Measurements from ENCODE around the gene DICER1. TPM values are rescaled to one million over a fixed set of nuclear protein-coding genes. Genes with fewer than 3 reads are reported as not detected.

The DICER1 gene
- total and polyA plus RNA-seq, 12 donors = 4.9 to 38.8 (median 27.2) TPM

- ATAC-seq (no peak), DNase-seq (no peak)
- WGBS, 2 donors = 36 to 44% methylated on average over 5 of the region's 5 CpGs
- peaks cover 10 to 69% (median 41%) of the 10 kb centered on the region in 9 donors for H3K4me1 ChIP-seq
- intact Hi-C loops (cut with DNase I) = loop anchor here in 3 of 10 donors (5.0 to 10.0 kb wide), 6 partner anchors 32 to 245 kb away; partner anchors contain the start of genes CLMN (in 1 of the 3) and DICER1 (in 1 of the 3)
- peaks cover 0 to 12% (median 0%) of the 10 kb centered on the region in 11 donors for H3K9me3 ChIP-seq
- peaks cover 0 to 20% (median 3%) of the 10 kb centered on the region in 7 donors for H3K27me3 ChIP-seq
- TF ChIP-seq CTCF (IDR thresholded peaks at IDR 0.05) = no peak
- peak overlapping the region in 6 of 10 donors; percentile 5 to 78 (median 44) for H3K27ac ChIP-seq
- no peak overlapping the region for H3K4me3 ChIP-seq
- H3K36me3 ChIP-seq = peaks cover 0 to 12% (median 0%) of the 10 kb centered on the region in 9 donors
Observed at GRCh38 chr14:95189367-95190132, 32.2 kb upstream of the DICER1 start.

GRCh38 chr14:95188380-95188779, 31.1 kb upstream of the DICER1 start:
- no peak for TF ChIP-seq CTCF (IDR thresholded peaks at IDR 0.05)
- H3K27ac ChIP-seq = peak overlapping the region in 1 of 10 donors; percentile 7
- intact Hi-C loops (cut with DNase I) = loop anchor here in 2 of 10 donors (10.0 kb wide), 3 partner anchors 126 to 246 kb away; partner anchors contain the start of gene CLMN (in 1 of the 2)
- 96 to 98% methylated on average over 3 of the region's 3 CpGs for WGBS, 2 donors
- H3K27me3 ChIP-seq = peaks cover 0 to 14% (median 3%) of the 10 kb centered on the region in 7 donors
- ATAC-seq (no peak), DNase-seq (no peak)
- peaks cover 0 to 12% (median 0%) of the 10 kb centered on the region in 11 donors for H3K9me3 ChIP-seq
- H3K4me3 ChIP-seq = no peak overlapping the region
- peaks cover 0 to 6% (median 0%) of the 10 kb centered on the region in 9 donors for H3K36me3 ChIP-seq
- peaks cover 15 to 81% (median 53%) of the 10 kb centered on the region in 9 donors for H3K4me1 ChIP-seq

- 69 to 78% methylated on average over 11 of the region's 11 CpGs for WGBS, 2 donors
- DNase-seq = no peak
- no peak for TF ChIP-seq CTCF (IDR thresholded peaks at IDR 0.05)
- H3K4me1 ChIP-seq = peaks cover 20 to 88% (median 66%) of the 10 kb centered on the region in 9 donors
- H3K27ac ChIP-seq = peak overlapping the region; percentile 66 to 93 (median 84)
- H3K9me3 ChIP-seq = peaks cover 0 to 12% (median 0%) of the 10 kb centered on the region in 11 donors
- H3K4me3 ChIP-seq = peak overlapping the region in 4 of 10 donors; percentile 2 to 44 (median 13)
- H3K27me3 ChIP-seq = peaks cover 0 to 10% (median 3%) of the 10 kb centered on the region in 7 donors
- peak in 4 of 8 donors; percentile 1 to 57 (median 8) for ATAC-seq
- intact Hi-C loops (cut with DNase I) = loop anchor here in 2 of 10 donors (10.0 kb wide), 3 partner anchors 129 to 249 kb away; partner anchors contain the start of gene CLMN (in 1 of the 2)
- H3K36me3 ChIP-seq = no peaks in the 10 kb centered on the region
Observed at GRCh38 chr14:95185767-95186392, 28.6 kb upstream of the DICER1 start.
